Ascending aorta (tissue), 2 donors: ENCODE measurements around the gene CAPN1. TPM values are rescaled to one million over a fixed set of nuclear protein-coding genes. Genes with fewer than 3 reads are reported as not detected.
"Not testable (repeated sequence)": the region's sequence is repeated elsewhere in the genome, so short reads cannot be mapped to it uniquely, and the experiment has no call there.

ENCODE experiments used
- DNase-seq, 2 donors: peaks; one replicate each; pipeline ENCODE4 v3.0.0-alpha.2; 2019; ENCODE audit warnings: low spot score in 2 of 2
- H3K27ac ChIP-seq, 2 donors: fragments of 200-600 bp; sonication (generic); one replicate each; pipeline ENCODE4 v1.5.1; 2016 to 2017; ENCODE audit warnings: mild to moderate bottlenecking in 1 of 2
- H3K27me3 ChIP-seq: fragments of 200-600 bp; sonication (generic); one replicate; pipeline ENCODE4 v1.5.1; 2017
- H3K36me3 ChIP-seq, 2 donors: fragments of 200-600 bp; sonication (generic); one replicate each; pipeline ENCODE4 v1.5.1; 2016
- H3K4me1 ChIP-seq, 2 donors: fragments of 200-600 bp; sonication (generic); one replicate each; pipeline ENCODE4 v1.5.1; 2016 to 2017; ENCODE audit warnings: mild to moderate bottlenecking in 1 of 2
- H3K4me3 ChIP-seq, 2 donors: fragments of 200-600 bp; sonication (generic); one replicate each; pipeline ENCODE4 v1.5.1; 2016 to 2017; ENCODE audit warnings: mild to moderate bottlenecking in 1 of 2
- H3K9me3 ChIP-seq, 2 donors: fragments of 200-600 bp; sonication (generic); one replicate each; pipeline ENCODE4 v1.5.1; 2016
- CTCF ChIP-seq, 3 experiments: fragments of 200-600 bp in 2 of 3; fragments of 450-650 bp in 1 of 3; sonication (generic) in 2 of 3; IDR thresholded peaks; one replicate each; pipeline ENCODE4 v1.5.1; 2016 to 2019; ENCODE audit warnings: antibody characterized with exemption in 3 of 3, mild to moderate bottlenecking in 1 of 3, moderate library complexity in 1 of 3
- intact Hi-C: fragments of 100-400 bp; cut with DNase I; formaldehyde crosslinking; loops from one replicate; pipeline ENCODE4 v1.15.1; 2023
- total RNA-seq: library from RNA; depleted of rRNA; stranded (reverse); fragments of >200 nt; gene quantifications from one replicate; pipeline ENCODE4 v1.1.0, GENCODE V29; 2016

Gene CAPN1
- total RNA-seq, 1 donor from 2014 or later, result 239 TPM

- no peaks in the 10 kb centered on the region for H3K27me3 ChIP-seq
- H3K4me3 ChIP-seq, result no peak overlapping the region
- TF ChIP-seq CTCF (IDR thresholded peaks at IDR 0.05), result no peak
- H3K36me3 ChIP-seq, result no peaks in the 10 kb centered on the region
- H3K9me3 ChIP-seq, result no peaks in the 10 kb centered on the region
- no peak overlapping the region for H3K27ac ChIP-seq
- intact Hi-C loops, result no loop called here
- H3K4me1 ChIP-seq, result no peaks in the 10 kb centered on the region
- DNase-seq, result no peak
Measured at GRCh38 chr11:65172600-65172999, 9.1 kb upstream of the CAPN1 start.

- intact Hi-C loops, result not testable (repeated sequence)
Measured at GRCh38 chr11:65174571-65175010, 7.1 kb upstream of the CAPN1 start.

GRCh38 chr11:65180877-65181568 lies 705 bp upstream of the CAPN1 start:
- H3K9me3 ChIP-seq, result no peaks in the 10 kb centered on the region
- H3K4me3 ChIP-seq, result peak overlapping the region; percentile 70 to 95
- intact Hi-C loops, result loop anchor here (1.0 kb wide), 1 partner anchor 46 kb away; no protein-coding TSS in a partner anchor
- H3K36me3 ChIP-seq, result peaks cover 0 to 4% of the 10 kb centered on the region in 2 donors
- peak in 1 of 2 donors; percentile 75 for DNase-seq
- TF ChIP-seq CTCF (IDR thresholded peaks at IDR 0.05), result peak; percentile 31 to 59 (median 48)
- H3K27me3 ChIP-seq, result no peaks in the 10 kb centered on the region
- peak overlapping the region; percentile 90 to 95 for H3K27ac ChIP-seq
- H3K4me1 ChIP-seq, result peaks cover 2 to 9% of the 10 kb centered on the region in 2 donors

More at GRCh38 chr11:65174571-65175010, 7.1 kb upstream of the CAPN1 start:
- H3K4me3 ChIP-seq, H3K9me3 ChIP-seq, DNase-seq, H3K4me1 ChIP-seq, H3K27me3 ChIP-seq, H3K36me3 ChIP-seq, H3K27ac ChIP-seq: not testable (repeated sequence)

- no peak for TF ChIP-seq CTCF (IDR thresholded peaks at IDR 0.05)
- peaks cover 2 to 9% of the 10 kb centered on the region in 2 donors for H3K4me1 ChIP-seq
- H3K27ac ChIP-seq, result peak overlapping the region; percentile 90 to 95
- H3K36me3 ChIP-seq, result peaks cover 9 to 18% of the 10 kb centered on the region in 2 donors
- H3K4me3 ChIP-seq, result peak overlapping the region; percentile 70 to 95
- DNase-seq, result no peak
- intact Hi-C loops, result no loop called here
- H3K27me3 ChIP-seq, result no peaks in the 10 kb centered on the region
- no peaks in the 10 kb centered on the region for H3K9me3 ChIP-seq
Measured at GRCh38 chr11:65182258-65183170, 786 bp downstream of the CAPN1 start.

- Histone ChIP-seq H3K27ac (peak overlapping the region; percentile 90 to 95), H3K27me3 (no peaks in the 10 kb centered on the region), H3K4me3 (peak overlapping the region; percentile 70 to 95), H3K4me1 (peaks cover 2 to 9% of the 10 kb centered on the region in 2 donors), H3K36me3 (peaks cover 15 to 27% of the 10 kb centered on the region in 2 donors), H3K9me3 (no peaks in the 10 kb centered on the region)
- no peak for DNase-seq
- intact Hi-C loops, result no loop called here
- no peak for TF ChIP-seq CTCF (IDR thresholded peaks at IDR 0.05)
Measured at GRCh38 chr11:65183201-65183891, 1.6 kb downstream of the CAPN1 start.
